HCT116 (cell line): ENCODE results near the gene SELP. TPM values are rescaled to one million over a fixed set of nuclear protein-coding genes. Genes with fewer than 3 reads are reported as not detected.
A peak's percentile ranks its signal among the peaks of the same experiment; 100 is the strongest.

Source experiments
- ATAC-seq: fragments of 200-7000 bp; cut with Tn5 transposase; 2 replicates; pipeline ENCODE4 v1.9.1; 2020; ENCODE audit warnings: mild to moderate bottlenecking, moderate library complexity
- BruUV-seq: library from RNA; stranded (reverse); fragments of 400-500 nt; replicated peaks from 2 replicates; lab custom pipeline; 2021; lab: Mats Ljungman, UMichigan
- CTCF ChIA-PET: fragments of 300-600 bp; sonication (Branson Sonifier 250); formaldehyde crosslinking; loops from one replicate; lab custom pipeline; 2021; ENCODE audit warnings: antibody characterized with exemption; lab: Charles Lee
- POLR2A ChIA-PET: fragments of 300-600, 350-600 bp; sonication (Branson Sonifier 250); formaldehyde crosslinking; loops from one replicate; lab custom pipeline; 2021; ENCODE audit warnings: antibody characterized with exemption; lab: Charles Lee
- RAD21 ChIA-PET, 2 experiments: fragments of 300-600 bp; sonication (Branson Sonifier 250); formaldehyde crosslinking; loops; one replicate each; lab custom pipeline; 2023; ENCODE audit warnings: low total read pairs in 2 of 2; ENCODE audit not compliant: uncharacterized antibody in 2 of 2, unreplicated experiment in 2 of 2, low non-redundant PET in 1 of 2; lab: Charles Lee
- DNase-seq: peaks from one replicate; pipeline ENCODE4 v3.0.0-alpha.2; 2010; ENCODE audit warnings: low read depth, low spot score
- H2AFZ ChIP-seq: fragments of 200-600 bp; shearing (Covaris generic), sonication (generic); 2 replicates; pipeline ENCODE4 v1.6.1; 2017; ENCODE audit warnings: low read depth, mixed run types, mixed read lengths, antibody characterized with exemption, low read length; ENCODE audit not compliant: poor library complexity, severe bottlenecking
- H3K27ac ChIP-seq: 2 replicates; pipeline ENCODE4 v1.5.1; 2012; ENCODE audit warnings: low read depth, low read length
- H3K27me3 ChIP-seq: fragments of 200-600 bp; sonication (generic); 2 replicates; pipeline ENCODE4 v1.6.1; 2016; ENCODE audit warnings: mixed run types, low read length, mixed read lengths; ENCODE audit not compliant: insufficient read depth
- H3K36me3 ChIP-seq, 2 experiments: fragments of 200-500 bp in 1 of 2; fragments of 200-600 bp in 1 of 2; sonication (Bioruptor generic) in 1 of 2; sonication (generic) in 1 of 2; 2 replicates each; pipeline versions ENCODE4 v1.5.1 to v1.6.1; 2014 to 2016; ENCODE audit warnings: low read length in 2 of 2, inconsistent platforms in 1 of 2, mixed read lengths in 1 of 2, mixed run types in 1 of 2; ENCODE audit not compliant: insufficient read depth in 2 of 2, control insufficient read depth in 1 of 2
- H3K4me1 ChIP-seq, 2 experiments: fragments of 200-600 bp in 1 of 2; sonication (generic) in 1 of 2; 2 replicates each; pipeline versions ENCODE4 v1.5.1 to v1.6.1; 2012 to 2017; ENCODE audit warnings: low read length in 2 of 2, inconsistent platforms in 1 of 2, mild to moderate bottlenecking in 1 of 2, mixed read lengths in 1 of 2, mixed run types in 1 of 2, moderate library complexity in 1 of 2; ENCODE audit not compliant: insufficient read depth in 2 of 2, control insufficient read depth in 1 of 2
- H3K4me2 ChIP-seq: fragments of 200-600 bp; sonication (generic); 2 replicates; pipeline ENCODE4 v1.6.1; 2017; ENCODE audit warnings: mixed run types, low read length, mixed read lengths
- H3K4me3 ChIP-seq, 2 experiments: fragments of 200-600 bp in 1 of 2; sonication (generic) in 1 of 2; replicated peaks in 1 of 2; 2 replicates each; pipeline ENCODE4 v1.5.1; 2011 to 2016; ENCODE audit warnings: low read length in 2 of 2, control low read depth in 1 of 2, low read depth in 1 of 2, mild to moderate bottlenecking in 1 of 2, mixed read lengths in 1 of 2, mixed run types in 1 of 2
- H3K79me2 ChIP-seq: fragments of 200-600 bp; sonication (generic); 2 replicates; pipeline ENCODE4 v1.6.1; 2017; ENCODE audit warnings: mild to moderate bottlenecking, mixed run types, low read length, moderate library complexity, mixed read lengths; ENCODE audit not compliant: insufficient read depth
- H3K9ac ChIP-seq: fragments of 200-600 bp; sonication (generic); 2 replicates; pipeline ENCODE4 v1.6.1; 2016; ENCODE audit warnings: low read length, mixed read lengths
- H3K9me2 ChIP-seq: fragments of 200-600 bp; sonication (generic), shearing (Covaris generic); 2 replicates; pipeline ENCODE4 v1.6.1; 2017; ENCODE audit warnings: mixed run types, mild to moderate bottlenecking, moderate library complexity; ENCODE audit not compliant: insufficient read depth
- H3K9me3 ChIP-seq, 2 experiments: fragments of 200-500 bp in 1 of 2; fragments of 200-600 bp in 1 of 2; sonication (Bioruptor generic) in 1 of 2; sonication (generic) in 1 of 2; 2 replicates each; pipeline ENCODE4 v1.6.1; 2014 to 2017; ENCODE audit warnings: low read length in 2 of 2, mixed read lengths in 2 of 2, inconsistent platforms in 1 of 2, low read depth in 1 of 2, mild to moderate bottlenecking in 1 of 2, mixed run types in 1 of 2, moderate library complexity in 1 of 2; ENCODE audit not compliant: control insufficient read depth in 1 of 2, insufficient read depth in 1 of 2
- H4K20me1 ChIP-seq: fragments of 200-600 bp; sonication (generic), shearing (Covaris generic); 2 replicates; pipeline ENCODE4 v1.6.1; 2017; ENCODE audit warnings: mixed run types, mild to moderate bottlenecking, moderate library complexity; ENCODE audit not compliant: insufficient read depth
- CTCF ChIP-seq, 3 experiments: fragments of 200-600 bp in 1 of 3; sonication (generic) in 1 of 3; IDR thresholded peaks in 2 of 3; conservative IDR thresholded peaks in 1 of 3; 2 replicates each; pipeline ENCODE4 v1.5.1; 2012 to 2017; ENCODE audit warnings: low read depth in 2 of 3, low read length in 2 of 3, antibody characterized with exemption in 1 of 3, borderline replicate concordance in 1 of 3, control low read depth in 1 of 3, mild to moderate bottlenecking in 1 of 3, mixed read lengths in 1 of 3, mixed run types in 1 of 3, moderate library complexity in 1 of 3; ENCODE audit not compliant: insufficient read depth in 1 of 3
- EGR1 ChIP-seq: IDR thresholded peaks from 2 replicates; pipeline ENCODE4 v1.6.1; 2012; ENCODE audit warnings: low read depth
- JUND ChIP-seq: IDR thresholded peaks from 2 replicates; pipeline ENCODE4 v1.6.1; 2012
- MAX ChIP-seq: IDR thresholded peaks from 2 replicates; pipeline ENCODE4 v1.6.1; 2012
- RAD21 ChIP-seq: IDR thresholded peaks from 2 replicates; pipeline ENCODE4 v1.6.1; 2012; ENCODE audit warnings: low read depth, mild to moderate bottlenecking
- SRF ChIP-seq: IDR thresholded peaks from 2 replicates; pipeline ENCODE4 v1.6.1; 2012; ENCODE audit warnings: low read depth
- TCF7L2 ChIP-seq: IDR thresholded peaks from 2 replicates; pipeline ENCODE4 v1.7.0; 2011; ENCODE audit warnings: borderline replicate concordance, inconsistent platforms; ENCODE audit not compliant: insufficient read depth, insufficient read length; ENCODE audit errors: extremely low read depth
- intact Hi-C: fragments of 100-400 bp; cut with micrococcal nuclease; formaldehyde crosslinking; loops from 2 replicates; pipeline ENCODE4 v1.10.0; 2022
- total RNA-seq: library from RNA; stranded (reverse); gene quantifications from one replicate; pipeline ENCODE4 v1.2.1, GENCODE V29; 2021; ENCODE audit not compliant: unreplicated experiment

SELP gene
- total RNA-seq, 1 experiment from 2014 or later = not detected

- Histone ChIP-seq H3K9ac (no peak within 1 kb of the TSS), H3K4me2 (peak within 1 kb of the TSS; percentile 77), H4K20me1 (no peaks in the 10 kb centered on the region), H3K79me2 (no peaks in the 10 kb centered on the region), H3K27ac (no peak within 1 kb of the TSS), H3K36me3 (no peaks in the 10 kb centered on the region), H3K27me3 (no peaks in the 10 kb centered on the region), H3K9me2 (no peaks in the 10 kb centered on the region), H2AFZ (peak within 1 kb of the TSS; percentile 77), H3K4me1 (peaks cover 2 to 12% of the 10 kb centered on the region in 2 experiments; a peak in 3 of 4 replicates), H3K4me3 (peak within 1 kb of the TSS; percentile 28 to 48), H3K9me3 (no peaks in the 10 kb centered on the region)
- intact Hi-C loops = loop anchor here (5.0 kb wide), 1 partner anchor 221 kb away; no protein-coding TSS in a partner anchor
- DNase-seq = peak; percentile 58
- ATAC-seq = peak; percentile 100
- POLR2A ChIA-PET = interaction anchor here (0.8 kb wide), 1 partner anchor 35 kb away, joined by 3 read pairs; no protein-coding TSS in a partner anchor
- RAD21 ChIA-PET = interaction anchor here in 1 of 2 experiments (1.9 kb wide), 1 partner anchor 126 kb away, joined by 8 read pairs; no protein-coding TSS in a partner anchor
- CTCF ChIA-PET = interaction anchor here (0.9 to 2.3 kb wide), 5 partner anchors 18 to 325 kb away, joined by 3 to 15 read pairs (median 6); no protein-coding TSS in a partner anchor
- TF ChIP-seq RAD21 = peak; percentile 73
- peak; percentile 42 to 73 (median 68); a peak in 5 of 6 replicates for TF ChIP-seq CTCF (IDR thresholded peaks at IDR 0.05 in 2 of 3, conservative IDR thresholded peaks at IDR 0.05 in 1 of 3; ENCODE audit: borderline replicate concordance in 1 of 3, insufficient read depth in 1 of 3, low read depth in 2 of 3, low read length in 2 of 3)
- TF ChIP-seq MAX = no peak
- TF ChIP-seq JUND = no peak
- TF ChIP-seq TCF7L2 = no peak
- TF ChIP-seq SRF = no peak
- TF ChIP-seq EGR1 = no peak
- BruUV-seq = no TSS peak
Observed at GRCh38 chr1:169586395-169587255, 43.3 kb downstream of the SELP start, which contains the start of gene F5. F5 (minus strand) TSS chr1:169586481; CDS start chr1:169586386, 95 bp downstream.
